Measurements from ENCODE around the gene PDLIM1.
"Not testable (repeated sequence)": the region's sequence is repeated elsewhere in the genome, so short reads cannot be mapped to it uniquely, and the experiment has no call there.

The PDLIM1 gene

DNA sequence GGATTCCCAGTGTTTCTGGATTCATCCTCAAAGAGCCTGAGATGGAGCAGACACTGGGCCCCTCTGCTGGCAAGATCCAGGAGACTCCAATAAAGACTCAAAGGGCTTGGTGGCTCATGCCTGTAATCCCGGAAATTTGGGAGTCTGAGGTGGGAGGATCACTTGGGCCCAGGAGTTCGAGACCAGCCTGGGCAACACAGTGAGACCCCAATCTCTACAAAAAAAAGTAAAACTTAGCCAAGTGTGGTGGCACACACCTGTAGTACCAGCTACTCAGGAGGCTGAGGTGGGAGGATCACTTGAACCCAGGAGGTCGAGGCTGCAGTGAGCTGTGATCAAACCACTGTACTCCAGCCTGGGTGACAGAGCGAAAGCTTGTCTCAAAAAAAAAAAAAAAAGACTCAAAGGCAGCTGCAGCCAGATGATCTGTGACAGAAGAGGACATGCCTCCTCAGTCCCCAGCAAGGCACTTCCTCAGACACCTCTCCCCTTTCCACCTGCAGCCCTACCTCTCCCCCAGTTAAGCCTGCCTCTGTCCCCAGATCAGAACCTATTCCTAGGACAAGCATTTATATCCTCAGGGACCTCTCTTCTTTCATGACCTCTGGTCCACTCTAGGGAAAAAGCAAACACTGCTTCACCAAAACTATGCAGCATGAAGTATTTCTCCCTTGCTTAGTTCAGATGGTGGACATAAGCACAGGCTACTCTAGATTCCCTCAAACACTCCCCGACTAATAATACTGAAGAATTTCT lies 27.9 kb downstream of the PDLIM1 start:
- no peak for FAIRE-seq

- FAIRE-seq = no peak
These were observed 28.9 kb downstream of the PDLIM1 start for GRCh38 chr10:95261926-95262325.

- no peak for FAIRE-seq
These were observed 29.8 kb downstream of the PDLIM1 start for GRCh38 chr10:95260909-95261552.

DNA sequence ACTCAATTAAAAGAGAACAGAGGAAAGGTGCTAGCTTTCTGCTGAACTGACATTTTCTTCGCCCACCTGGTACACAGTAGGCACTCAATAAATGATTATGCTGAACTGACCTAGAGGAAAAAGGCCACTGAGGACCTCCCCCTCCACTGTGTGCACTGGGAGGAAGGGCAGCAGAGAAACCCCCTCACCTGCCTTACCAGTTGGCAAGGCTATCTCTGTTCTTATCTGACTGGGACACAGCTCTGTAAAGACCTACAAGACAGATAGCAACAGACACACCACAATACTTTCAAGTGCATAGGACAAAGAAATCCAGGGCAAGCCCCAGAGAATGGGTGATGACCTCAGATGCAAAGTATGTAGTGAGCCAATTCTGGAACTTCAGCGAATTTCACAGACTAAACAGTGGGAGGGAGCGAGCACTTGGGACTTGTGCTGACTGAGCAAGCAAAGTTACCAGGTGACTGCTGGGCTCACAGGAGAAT lies 30.4 kb downstream of the PDLIM1 start:
- no peak for FAIRE-seq

- FAIRE-seq = no peak
These were observed 33.0 kb downstream of the PDLIM1 start for GRCh38 chr10:95257849-95258248.

GRCh38 chr10:95256268-95256667 lies 34.5 kb downstream of the PDLIM1 start:
- no peak for FAIRE-seq

DNA sequence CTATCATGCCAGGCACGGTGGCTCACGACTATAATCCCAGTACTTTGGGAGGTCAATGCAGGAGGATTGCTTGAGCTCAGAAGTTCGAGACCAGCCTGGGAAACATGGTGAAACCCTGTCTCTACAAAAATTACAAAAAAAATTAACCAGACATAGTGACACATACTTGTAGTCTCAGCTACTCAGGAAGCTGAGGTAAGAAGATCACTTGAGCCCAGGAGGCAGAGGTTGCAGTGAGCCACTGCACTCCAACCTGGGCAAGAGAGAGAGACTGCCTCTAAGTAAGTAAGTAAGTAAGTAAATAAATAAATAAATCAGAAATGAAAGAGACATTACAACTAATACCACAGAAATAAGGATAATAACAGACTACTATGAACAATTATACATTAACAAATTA lies 36.2 kb downstream of the PDLIM1 start:
- FAIRE-seq = no peak

DNA sequence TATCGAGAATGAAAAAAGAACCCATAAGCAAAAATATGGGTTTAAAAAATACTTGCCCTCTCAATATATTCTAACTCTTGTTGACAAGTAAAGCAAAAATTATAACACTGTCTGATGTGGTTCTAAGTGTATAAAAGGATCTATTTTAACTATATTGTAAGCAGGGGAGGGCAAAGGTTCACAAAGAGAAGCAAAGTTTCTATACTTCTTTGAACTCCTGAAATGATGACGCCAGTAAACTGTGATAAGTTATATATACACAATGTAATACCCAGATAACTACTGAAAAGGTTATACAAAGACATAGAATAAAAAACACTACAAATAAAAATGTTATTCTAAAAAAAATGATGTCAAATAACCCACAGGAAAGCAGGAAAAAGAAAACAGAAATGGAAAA lies 37.1 kb downstream of the PDLIM1 start:
- FAIRE-seq = no peak

- no peak for FAIRE-seq
These were observed 37.8 kb downstream of the PDLIM1 start for GRCh38 chr10:95253007-95253406.

DNA sequence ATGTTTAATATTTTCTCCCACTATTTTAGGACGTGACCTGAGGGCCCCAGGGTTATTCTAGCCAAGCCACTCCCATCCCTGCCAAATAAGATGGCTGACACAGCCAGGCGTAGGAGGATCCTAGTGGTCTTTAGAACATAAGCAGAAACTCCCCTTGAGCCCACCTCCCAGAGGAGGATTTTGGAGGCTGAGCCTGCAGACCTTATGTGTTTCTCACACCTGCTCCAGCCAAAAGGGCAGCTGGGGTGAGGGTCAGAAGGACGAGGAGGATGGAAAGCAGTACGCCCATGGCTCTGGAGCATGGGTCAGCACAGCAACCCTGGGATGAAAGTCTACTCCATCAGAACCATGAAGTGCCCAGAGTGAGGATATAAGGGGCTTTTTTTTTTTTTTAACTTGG lies 39.9 kb downstream of the PDLIM1 start:
- no peak for FAIRE-seq

GRCh38 chr10:95249467-95249866 lies 41.3 kb downstream of the PDLIM1 start:
- no peak for FAIRE-seq

DNA sequence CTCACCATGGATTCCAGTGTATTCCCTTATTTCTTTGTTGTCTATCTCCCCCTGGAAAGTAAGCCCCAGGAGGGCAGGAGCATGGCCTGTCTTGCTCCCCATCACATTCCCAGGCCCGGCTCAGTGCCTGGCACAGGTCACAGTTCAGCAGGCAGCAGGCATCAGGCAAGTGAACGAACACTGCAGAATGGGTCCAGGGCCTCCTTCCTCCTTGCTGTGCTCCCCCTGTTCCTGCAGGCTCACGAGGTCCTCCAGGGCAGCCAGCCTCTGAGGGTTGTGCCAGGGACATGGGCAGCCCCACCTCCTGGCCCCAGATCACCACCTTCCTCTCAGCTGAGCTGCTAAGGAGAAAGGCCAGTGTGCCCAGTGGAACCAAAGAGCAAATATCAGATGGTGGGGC lies 41.8 kb downstream of the PDLIM1 start:
- no peak for FAIRE-seq

DNA sequence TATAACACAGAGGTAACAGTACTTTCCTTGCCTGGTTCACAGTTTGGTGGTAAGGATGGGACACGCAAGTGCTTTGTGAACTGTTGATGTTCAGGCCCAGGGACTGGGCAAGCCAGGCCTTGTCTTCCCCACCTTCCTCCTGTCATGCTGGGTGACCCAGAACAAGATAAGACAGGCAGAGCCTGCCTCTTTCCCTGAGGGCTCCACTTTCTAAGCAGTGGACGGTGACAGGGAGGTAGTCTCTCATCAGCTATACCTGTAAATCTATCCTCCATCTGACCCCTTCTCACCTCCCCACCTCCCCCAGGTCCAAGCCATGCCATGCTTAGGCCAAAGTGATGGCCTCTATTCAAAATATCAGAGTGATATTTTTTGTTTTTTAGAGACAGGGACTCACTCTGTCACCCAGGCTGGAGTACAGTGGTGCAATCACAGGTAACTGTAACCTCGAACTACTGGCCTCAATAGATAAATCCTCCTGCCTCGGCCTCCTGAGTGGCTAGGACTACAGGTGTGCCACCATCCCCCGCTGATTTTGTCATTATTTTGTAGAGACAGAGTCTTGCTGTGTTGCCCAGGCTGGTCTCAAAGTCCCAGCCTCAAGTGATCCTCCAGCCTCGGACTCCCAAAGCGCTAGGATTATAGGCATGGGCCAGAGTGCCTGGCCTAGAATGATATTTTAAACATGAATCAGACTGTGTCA lies 42.8 kb downstream of the PDLIM1 start:
- FAIRE-seq = no peak

GRCh38 chr10:95247200-95247880 lies 43.5 kb downstream of the PDLIM1 start:
- no peak for FAIRE-seq

- no peak for FAIRE-seq
These were observed 44.2 kb downstream of the PDLIM1 start for GRCh38 chr10:95246582-95247051.

- no peak for FAIRE-seq
These were observed 45.3 kb downstream of the PDLIM1 start for GRCh38 chr10:95245425-95246055.

GRCh38 chr10:95244152-95244551 lies 46.7 kb downstream of the PDLIM1 start:
- no peak for FAIRE-seq

GRCh38 chr10:95243318-95243617 lies 47.5 kb downstream of the PDLIM1 start:
- FAIRE-seq = no peak

GRCh38 chr10:95242581-95243317 lies 48.1 kb downstream of the PDLIM1 start:
- FAIRE-seq = no peak

GRCh38 chr10:95241533-95241932 lies 49.3 kb downstream of the PDLIM1 start:
- no peak for FAIRE-seq

DNA sequence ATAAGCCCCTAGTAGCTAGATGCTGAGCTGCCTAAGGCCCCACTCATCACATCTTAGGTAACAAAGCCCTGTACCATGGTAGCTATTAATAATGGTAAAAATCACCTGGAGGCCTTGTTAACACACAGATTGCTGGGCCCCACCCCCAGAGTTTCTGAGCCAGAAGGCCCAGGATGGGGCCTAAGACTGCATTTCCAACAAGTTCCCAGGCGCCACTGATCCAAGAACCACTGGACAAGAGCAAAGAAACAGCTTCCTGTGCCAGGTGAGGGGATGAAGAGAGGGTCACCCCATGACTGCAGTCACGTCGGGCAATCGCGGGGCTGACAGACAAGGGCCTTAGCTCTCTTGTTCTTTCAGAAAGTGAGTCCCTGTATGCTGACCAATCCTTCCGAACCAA lies 50.0 kb downstream of the PDLIM1 start:
- no peak for FAIRE-seq

DNA sequence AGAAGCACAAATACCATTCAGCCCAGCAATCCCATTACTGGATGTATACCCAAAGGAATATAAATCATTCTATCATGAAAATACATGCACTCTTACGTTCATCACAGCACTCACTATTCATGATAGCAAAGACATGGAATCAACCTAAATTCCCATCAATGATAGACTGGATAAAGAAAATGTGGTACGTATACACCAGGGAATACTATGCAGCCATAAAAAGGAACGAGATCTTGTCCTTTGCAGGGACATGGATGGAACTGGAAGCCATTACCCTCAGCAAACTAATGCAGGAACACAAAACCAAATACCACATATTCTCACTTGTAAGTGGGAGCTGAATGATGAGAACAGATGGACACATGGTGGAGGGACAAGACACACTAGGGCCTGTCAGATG lies 50.7 kb downstream of the PDLIM1 start:
- FAIRE-seq = not testable (repeated sequence)
